Smooth muscle cell of bladder (primary cell): Measurements from ENCODE around the gene SEC61G. TPM values are rescaled to one million over a fixed set of nuclear protein-coding genes. Genes with fewer than 3 reads are reported as not detected.

Experiments used
- total RNA-seq: library from RNA; depleted of rRNA; stranded (reverse); fragments of >200 nt; gene quantifications from 2 replicates; pipeline ENCODE4 v1.2.3, GENCODE V29; 2014

The SEC61G gene
- total RNA-seq, result 259 and 303 TPM in 2 replicates

GRCh38 chr7:54758702-54759592, at the start of gene SEC61G:
TSS of gene SEC61G (minus strand) at chr7:54759211. CDS start at chr7:54757588, 1,623 bp downstream.

Other genes starting within 250 kb of the SEC61G start
- not detected in 2 replicates for gene VSTM2A, start 216.8 kb downstream of the SEC61G start, total RNA-seq